SH-SY5Y (cell line): ENCODE data around the gene RWDD1.

Experiments
- GATA2 ChIP-seq: IDR thresholded peaks from 2 replicates; pipeline ENCODE4 v1.6.1; 2011; ENCODE audit warnings: mild to moderate bottlenecking, low read depth, low read length
- GATA3 ChIP-seq: IDR thresholded peaks from 2 replicates; pipeline ENCODE4 v1.6.1; 2011; ENCODE audit warnings: low read depth, mild to moderate bottlenecking, low read length, moderate library complexity

DNA sequence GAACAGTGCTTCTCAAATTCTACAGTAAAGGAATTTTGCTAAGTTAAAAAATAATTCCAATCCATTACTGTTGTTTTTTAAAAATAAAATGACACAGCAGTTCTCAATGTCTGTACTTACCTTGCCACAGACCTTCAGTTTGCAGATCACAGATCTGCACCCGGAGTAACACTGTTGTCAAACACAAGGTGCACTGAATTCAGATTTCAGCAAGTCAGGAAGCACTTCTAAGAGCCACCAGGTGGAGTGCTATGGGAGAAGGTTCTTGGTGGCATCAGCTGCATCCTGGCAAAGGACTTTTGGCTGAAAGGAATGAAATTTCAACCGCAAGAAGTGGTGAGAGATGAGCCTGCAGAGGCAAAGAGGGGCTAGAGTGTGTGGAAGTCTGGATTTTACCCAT lies 62.4 kb downstream of the RWDD1 start:
- TF ChIP-seq GATA2: no peak
- no peak for TF ChIP-seq GATA3
